Heart left ventricle (tissue), 13 donors: ENCODE results near the gene NTSR2.

Experiments used
- POLR2A ChIP-seq, 2 donors: fragments of 450-650 bp; IDR thresholded peaks; one replicate each; pipeline ENCODE4 v1.6.1; 2017; ENCODE audit warnings: antibody characterized with exemption in 2 of 2, mild to moderate bottlenecking in 2 of 2, moderate library complexity in 2 of 2
- TF ChIP-seq, protein P1 (sequence below), 12 donors: fragments of 200-600 bp; sonication (generic) in 4 of 12; IDR thresholded peaks; one replicate each; pipeline versions ENCODE4 v1.5.0 to v1.8.0; 2018 to 2022; ENCODE audit warnings: antibody characterized with exemption in 12 of 12, mild to moderate bottlenecking in 5 of 12
- donor health status: ischemic (EF 13 %, LVEDD 7.1; RV severe dilation, severe dysfunction).
- donor health status: DM: no; HTN: yes; CAD: no.
- donor health status: DM: no; HTN: no; CAD: no.
- donor health status: ischemic (EF 25% LVEDD 6.9; RV normal size, moderate dysfunction).
- donor health status: ischemic (EF 25% LVEDD 5.7; RV mildly dilated, moderate dysfunction).
- donor health status: ischemic (EF 35%, LVEDD 5.7; RV mildly dilated, moderate dysfunction).
- donor health status: nonischemic (EF 11% LVEDD 7.7; RV severe dilation, severe dysfunction).
- donor health status: DM: yes; HTN: yes; CAD: no.
- donor health status: PGD.
- donor health status: ischemic (EF 29% LVEDD 5.4; RV normal size, mild dysfunction).
- donor health status: nonischemic (EF 23%, LVEDD 6.1; RV moderate dilation, normal function).

DNA sequence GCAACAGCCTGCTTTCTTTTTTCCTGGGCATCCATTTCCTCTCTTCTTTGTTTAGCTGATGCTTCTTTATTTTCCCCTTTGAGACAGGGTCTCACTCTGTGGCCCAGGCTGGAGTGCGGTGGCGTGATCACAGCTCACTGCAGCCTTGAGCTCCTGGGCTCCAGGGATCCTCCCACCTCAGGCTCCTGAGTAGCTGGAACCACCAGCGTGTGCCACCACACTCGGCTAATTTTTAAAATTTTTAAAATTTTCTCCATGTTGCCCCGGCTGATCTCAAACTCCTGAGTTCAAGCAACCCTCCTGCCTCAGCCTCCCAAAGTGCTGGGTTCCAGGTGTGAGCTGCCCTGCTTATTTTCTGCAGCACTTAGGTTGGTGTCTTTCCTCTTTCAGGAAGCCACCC is 58.7 kb downstream of the NTSR2 start:
- no peak for TF ChIP-seq POLR2A (IDR thresholded peaks at IDR 0.05)
- TF ChIP-seq, protein P1, sequence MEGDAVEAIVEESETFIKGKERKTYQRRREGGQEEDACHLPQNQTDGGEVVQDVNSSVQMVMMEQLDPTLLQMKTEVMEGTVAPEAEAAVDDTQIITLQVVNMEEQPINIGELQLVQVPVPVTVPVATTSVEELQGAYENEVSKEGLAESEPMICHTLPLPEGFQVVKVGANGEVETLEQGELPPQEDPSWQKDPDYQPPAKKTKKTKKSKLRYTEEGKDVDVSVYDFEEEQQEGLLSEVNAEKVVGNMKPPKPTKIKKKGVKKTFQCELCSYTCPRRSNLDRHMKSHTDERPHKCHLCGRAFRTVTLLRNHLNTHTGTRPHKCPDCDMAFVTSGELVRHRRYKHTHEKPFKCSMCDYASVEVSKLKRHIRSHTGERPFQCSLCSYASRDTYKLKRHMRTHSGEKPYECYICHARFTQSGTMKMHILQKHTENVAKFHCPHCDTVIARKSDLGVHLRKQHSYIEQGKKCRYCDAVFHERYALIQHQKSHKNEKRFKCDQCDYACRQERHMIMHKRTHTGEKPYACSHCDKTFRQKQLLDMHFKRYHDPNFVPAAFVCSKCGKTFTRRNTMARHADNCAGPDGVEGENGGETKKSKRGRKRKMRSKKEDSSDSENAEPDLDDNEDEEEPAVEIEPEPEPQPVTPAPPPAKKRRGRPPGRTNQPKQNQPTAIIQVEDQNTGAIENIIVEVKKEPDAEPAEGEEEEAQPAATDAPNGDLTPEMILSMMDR (IDR thresholded peaks at IDR 0.05): no peak
